GM12875 (cell line): ENCODE data around the gene APOM.

Experiments
- H3K4me3 ChIP-seq: one replicate; pipeline ENCODE4 v1.5.1; 2011; ENCODE audit warnings: low read depth, low read length, control low read depth
- TF ChIP-seq, protein P1 (sequence below): IDR thresholded peaks from 2 replicates; pipeline ENCODE4 v1.5.1; 2011; ENCODE audit warnings: low read depth, mild to moderate bottlenecking, control low read depth, inconsistent platforms, low read length, moderate library complexity, borderline replicate concordance; ENCODE audit not compliant: insufficient read depth

The APOM gene

GRCh38 chr6:31639449-31639861 lies 16.2 kb upstream of the APOM start:
- TF ChIP-seq, protein P1, sequence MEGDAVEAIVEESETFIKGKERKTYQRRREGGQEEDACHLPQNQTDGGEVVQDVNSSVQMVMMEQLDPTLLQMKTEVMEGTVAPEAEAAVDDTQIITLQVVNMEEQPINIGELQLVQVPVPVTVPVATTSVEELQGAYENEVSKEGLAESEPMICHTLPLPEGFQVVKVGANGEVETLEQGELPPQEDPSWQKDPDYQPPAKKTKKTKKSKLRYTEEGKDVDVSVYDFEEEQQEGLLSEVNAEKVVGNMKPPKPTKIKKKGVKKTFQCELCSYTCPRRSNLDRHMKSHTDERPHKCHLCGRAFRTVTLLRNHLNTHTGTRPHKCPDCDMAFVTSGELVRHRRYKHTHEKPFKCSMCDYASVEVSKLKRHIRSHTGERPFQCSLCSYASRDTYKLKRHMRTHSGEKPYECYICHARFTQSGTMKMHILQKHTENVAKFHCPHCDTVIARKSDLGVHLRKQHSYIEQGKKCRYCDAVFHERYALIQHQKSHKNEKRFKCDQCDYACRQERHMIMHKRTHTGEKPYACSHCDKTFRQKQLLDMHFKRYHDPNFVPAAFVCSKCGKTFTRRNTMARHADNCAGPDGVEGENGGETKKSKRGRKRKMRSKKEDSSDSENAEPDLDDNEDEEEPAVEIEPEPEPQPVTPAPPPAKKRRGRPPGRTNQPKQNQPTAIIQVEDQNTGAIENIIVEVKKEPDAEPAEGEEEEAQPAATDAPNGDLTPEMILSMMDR: no peak
- no peak overlapping the region for H3K4me3 ChIP-seq

GRCh38 chr6:31640612-31641011 lies 15.1 kb upstream of the APOM start:
- TF ChIP-seq, protein P1: no peak
- no peak overlapping the region for H3K4me3 ChIP-seq

DNA sequence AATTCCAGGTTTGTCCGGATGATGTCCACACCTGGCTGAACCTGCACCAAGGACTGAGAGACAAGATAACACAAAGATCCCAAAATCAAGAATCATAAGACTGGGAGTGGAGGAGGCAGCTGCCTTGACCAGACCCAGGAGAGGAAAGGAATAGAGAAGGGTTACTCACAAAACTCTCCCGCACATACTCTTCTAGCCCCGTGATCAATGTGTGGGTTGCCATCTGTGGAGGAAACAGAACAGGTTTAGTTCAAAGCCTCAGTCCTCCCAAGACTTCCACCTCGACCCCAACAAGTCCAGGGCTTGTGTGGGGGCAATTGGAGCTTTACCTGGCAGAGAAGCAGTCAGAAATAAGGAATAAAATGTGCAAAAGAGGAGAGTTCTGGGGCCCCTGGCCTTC lies 14.3 kb upstream of the APOM start:
- no peak overlapping the region for H3K4me3 ChIP-seq
- TF ChIP-seq, protein P1: no peak

GRCh38 chr6:31642798-31643570 lies 12.7 kb upstream of the APOM start:
- no peak overlapping the region for H3K4me3 ChIP-seq
- TF ChIP-seq, protein P1: no peak

GRCh38 chr6:31643818-31644454 lies 11.8 kb upstream of the APOM start:
- TF ChIP-seq, protein P1: no peak
- no peak overlapping the region for H3K4me3 ChIP-seq

- H3K4me3 ChIP-seq: no peak overlapping the region
- TF ChIP-seq, protein P1: no peak
These were observed 10.4 kb upstream of the APOM start for GRCh38 chr6:31645325-31645724.
